GM12878 (cell line): Measurements from ENCODE around the gene IQCK. TPM values are rescaled to one million over a fixed set of nuclear protein-coding genes. Genes with fewer than 3 reads are reported as not detected.

Experiments used
- ATAC-seq: fragments of 200-7000 bp; cut with Tn5 transposase; 3 replicates; pipeline ENCODE4 v1.9.1; 2020; ENCODE audit warnings: mild to moderate bottlenecking, moderate library complexity
- BruUV-seq: library from RNA; stranded (reverse); fragments of 400-500 nt; replicated peaks from 2 replicates; lab custom pipeline; 2021; lab: Mats Ljungman, UMichigan
- CTCF ChIA-PET: fragments of 300-600 bp; sonication (Branson Sonifier 250); formaldehyde crosslinking; extraction: SDS; loops from one replicate; lab custom pipeline; 2021; ENCODE audit warnings: inconsistent platforms; lab: Yijun Ruan, JAX
- POLR2A ChIA-PET: fragments of 350-600 bp; formaldehyde crosslinking; extraction: SDS; loops from one replicate; lab custom pipeline; 2021; ENCODE audit warnings: inconsistent platforms; lab: Charles Lee
- RAD21 ChIA-PET: fragments of 300-600 bp; sonication (Branson Sonifier 250); formaldehyde crosslinking; loops from one replicate; lab custom pipeline; 2023; ENCODE audit warnings: antibody characterized with exemption; ENCODE audit not compliant: unreplicated experiment; lab: Charles Lee
- SMC1A ChIA-PET: fragments of 300-600 bp; sonication (Branson Sonifier 250); formaldehyde crosslinking; loops from one replicate; lab custom pipeline; 2023; ENCODE audit not compliant: unreplicated experiment, uncharacterized antibody; lab: Charles Lee
- DNase-seq: peaks from one replicate; pipeline ENCODE4 v3.0.0-alpha.2; 2011; ENCODE audit warnings: low read depth, low spot score
- FAIRE-seq: peaks from 3 replicates; lab custom pipeline; 2011; peaks lifted over from hg19 to GRCh38; lab: Jason Lieb, UNC
- H2AFZ ChIP-seq: 2 replicates; pipeline ENCODE4 v1.6.0; 2011; ENCODE audit warnings: low read depth, low read length, control low read depth; ENCODE audit not compliant: control insufficient read depth
- H3K27ac ChIP-seq: 2 replicates; pipeline ENCODE4 v1.5.1; 2011; ENCODE audit warnings: control low read depth; ENCODE audit not compliant: control insufficient read depth, insufficient read depth
- H3K27me3 ChIP-seq, 2 experiments: replicated peaks in 1 of 2; 2 replicates each; pipeline versions ENCODE4 v1.6.0 to v1.6.1; 2011; ENCODE audit warnings: low read length in 1 of 2; ENCODE audit not compliant: control insufficient read depth in 2 of 2, insufficient read depth in 2 of 2
- H3K36me3 ChIP-seq, 2 experiments: 2 replicates each; pipeline ENCODE4 v1.5.1; 2011; ENCODE audit warnings: low read length in 1 of 2; ENCODE audit not compliant: control insufficient read depth in 2 of 2, insufficient read depth in 2 of 2
- H3K4me1 ChIP-seq: 2 replicates; pipeline ENCODE4 v1.6.1; 2011; ENCODE audit warnings: mild to moderate bottlenecking, low read length, moderate library complexity, mixed read lengths; ENCODE audit not compliant: control insufficient read depth, insufficient read depth
- H3K4me2 ChIP-seq: 2 replicates; pipeline ENCODE4 v1.6.0; 2011; ENCODE audit warnings: control low read depth; ENCODE audit not compliant: control insufficient read depth, insufficient read depth
- H3K4me3 ChIP-seq: fragments of 200-600 bp; sonication (generic); 2 replicates; pipeline ENCODE4 v1.5.1; 2016
- H3K79me2 ChIP-seq: 2 replicates; pipeline ENCODE4 v1.6.0; 2011; ENCODE audit warnings: low read length; ENCODE audit not compliant: control insufficient read depth, insufficient read depth
- H3K9ac ChIP-seq: 2 replicates; pipeline ENCODE4 v1.8.0; 2011; ENCODE audit warnings: low read length, control low read depth, mixed read lengths; ENCODE audit not compliant: control insufficient read depth, insufficient read depth
- H3K9me3 ChIP-seq: replicated peaks from 3 replicates; pipeline ENCODE4 v1.5.1; 2011; ENCODE audit warnings: mild to moderate bottlenecking, low read length; ENCODE audit not compliant: control insufficient read depth, insufficient read depth
- H4K20me1 ChIP-seq: 2 replicates; pipeline ENCODE4 v1.6.0; 2011; ENCODE audit not compliant: control insufficient read depth, insufficient read depth
- ASH2L ChIP-seq: fragments of 300-600, 200-600 bp; sonication (generic); IDR thresholded peaks from 2 replicates; pipeline ENCODE4 v1.6.1; 2017; ENCODE audit warnings: low read depth, mild to moderate bottlenecking, borderline replicate concordance
- CHD2 ChIP-seq: IDR thresholded peaks from 2 replicates; pipeline ENCODE4 v1.6.1; 2011; ENCODE audit warnings: low read depth, low read length, improper control_type of control experiment, borderline replicate concordance
- CHD4 ChIP-seq: fragments of 200-600 bp; sonication (generic); IDR thresholded peaks from 2 replicates; pipeline ENCODE4 v1.6.1; 2016; ENCODE audit warnings: mild to moderate bottlenecking
- KDM1A ChIP-seq: fragments of 200-600 bp; sonication (generic); IDR thresholded peaks from 2 replicates; pipeline ENCODE4 v1.6.1; 2016; ENCODE audit warnings: borderline replicate concordance
- LARP7 ChIP-seq: fragments of 450-650 bp; IDR thresholded peaks from 2 replicates; pipeline ENCODE4 v1.6.1; 2017; ENCODE audit warnings: mild to moderate bottlenecking
- SIX5 ChIP-seq: IDR thresholded peaks from 2 replicates; pipeline ENCODE4 v1.6.1; 2011; ENCODE audit warnings: mild to moderate bottlenecking, low read depth, low read length, moderate library complexity; ENCODE audit not compliant: severe bottlenecking
- ZZZ3 ChIP-seq: IDR thresholded peaks from 2 replicates; pipeline ENCODE4 v1.6.1; 2011; ENCODE audit warnings: low read depth; ENCODE audit not compliant: control insufficient read depth, insufficient read length
- WGBS: methylation state at CpG from one replicate; pipeline ENCODE4 v1.1.6; 2016; ENCODE audit warnings: low lambda C conversion rate; ENCODE audit not compliant: insufficient replicate concordance, insufficient coverage; ENCODE audit errors: missing lambda C conversion rate; 5-methylcytosine and 5-hydroxymethylcytosine counted together
- in situ Hi-C: fragments of 300-500 bp; cut with MboI; formaldehyde crosslinking; loops from 9 replicates; pipeline ENCODE4 v1.14.3; 2018; ENCODE audit warnings: mixed read lengths
- intact Hi-C: fragments of 100-400 bp; cut with micrococcal nuclease; formaldehyde crosslinking; loops from one replicate; pipeline ENCODE4 v1.14.2; 2022; ENCODE audit not compliant: unreplicated experiment
- polyA plus RNA-seq, 11 experiments: library from polyadenylated mRNA; depleted of rRNA in 4 of 11; unstranded in 6 of 11; stranded (reverse) in 5 of 11; fragments of >200 nt; fragmentation: Nextera tagmentation in 4 of 11; fragmentation: Illumina TruSeq in 1 of 11; extraction: Ambion mirVana in 4 of 11; extraction: Trizol in 1 of 11; gene quantifications; 1 replicate in 1 of 11; 2 replicates in 10 of 11; pipeline versions ENCODE4 v1.2.1 to v1.2.3, GENCODE V29; 2011 to 2016; ENCODE audit warnings: inconsistent platforms in 2 of 11, missing spikeins in 2 of 11, low read depth in 1 of 11
- total RNA-seq, 4 experiments: library from RNA; depleted of rRNA in 3 of 4; stranded (reverse); fragments of >200 nt in 3 of 4; fragmentation: Illumina TruSeq in 1 of 4; extraction: Trizol in 1 of 4; gene quantifications; 2 replicates each; pipeline versions ENCODE4 v1.2.1 to v1.2.3, GENCODE V29; 2013 to 2021
- TF ChIP-seq, protein P1 (sequence below): IDR thresholded peaks from 2 replicates; pipeline ENCODE4 v1.6.1; 2012; ENCODE audit warnings: low read depth, low read length, improper control_type of control experiment
- TF ChIP-seq, protein P2 (sequence below): fragments of 450-650 bp; formaldehyde crosslinking; IDR thresholded peaks from 2 replicates; pipeline ENCODE4 v1.4.0; 2020; ENCODE audit warnings: mild to moderate bottlenecking, moderate library complexity
- TF ChIP-seq, protein P3 (sequence below), 3 experiments: IDR thresholded peaks in 2 of 3; conservative IDR thresholded peaks in 1 of 3; 2 replicates each; pipeline ENCODE4 v1.5.1; 2011; ENCODE audit warnings: low read depth in 3 of 3, low read length in 3 of 3, mild to moderate bottlenecking in 3 of 3, control low read depth in 2 of 3, moderate library complexity in 2 of 3, inconsistent platforms in 1 of 3, mixed read lengths in 1 of 3; ENCODE audit not compliant: control insufficient read depth in 2 of 3, insufficient read depth in 1 of 3; ENCODE audit errors: extremely low read depth in 1 of 3

The IQCK gene
- total and polyA plus RNA-seq, 10 of the 15 experiments (the other 5 are each of a cell fraction or from before 2014, with no cell fraction given): 1.0 to 4.2 (median 2.4) TPM

DNA sequence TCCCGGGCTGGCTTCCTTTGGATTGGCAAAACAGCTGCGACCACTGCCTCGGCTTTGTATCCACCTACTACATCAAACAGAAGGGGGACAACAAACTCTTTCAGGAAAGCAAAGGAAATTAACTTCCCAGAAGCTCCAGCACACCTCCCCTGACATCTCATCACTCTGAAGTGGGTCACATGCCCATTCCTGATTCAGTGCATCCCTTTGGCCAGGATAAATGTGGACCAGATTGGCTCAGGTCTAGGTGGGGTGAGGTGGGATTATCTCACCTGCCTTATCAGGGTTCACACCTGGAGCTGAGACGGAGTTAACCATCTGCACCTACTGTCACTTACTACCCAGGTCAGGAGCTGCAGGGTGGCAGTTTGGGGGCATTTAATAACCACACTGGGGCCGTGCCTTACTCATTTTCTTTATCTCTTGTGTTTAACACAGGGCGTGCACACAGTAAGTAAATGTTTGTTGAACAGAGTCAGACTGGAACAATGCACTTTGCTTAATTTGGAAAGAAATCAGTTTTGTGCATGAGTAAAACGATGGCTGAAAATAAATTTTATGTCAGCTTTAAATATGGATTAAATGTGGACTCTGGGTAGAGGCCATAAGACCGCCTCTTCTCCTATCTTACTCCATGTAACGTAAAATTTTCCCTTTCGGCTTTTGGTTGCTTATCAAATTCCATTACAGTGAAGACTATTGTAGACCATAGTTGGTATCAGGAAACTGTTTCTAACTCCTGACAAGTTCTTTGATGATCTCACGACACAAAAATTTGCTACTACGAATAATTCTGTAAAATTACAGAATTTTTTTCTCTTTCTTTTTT, 36.0 kb downstream of the IQCK start:
- Histone ChIP-seq H3K27me3 (no peaks in the 10 kb centered on the region), H4K20me1 (no peaks in the 10 kb centered on the region), H3K4me1 (no peaks in the 10 kb centered on the region), H3K9ac (no peak overlapping the region), H3K36me3 (no peaks in the 10 kb centered on the region), H3K79me2 (no peaks in the 10 kb centered on the region), H3K9me3 (no peaks in the 10 kb centered on the region), H3K4me2 (no peak overlapping the region), H3K4me3 (no peak overlapping the region), H2AFZ (no peak overlapping the region), H3K27ac (no peak overlapping the region)
- DNase-seq (no peak), ATAC-seq (no peak), FAIRE-seq (no peak)
- in situ Hi-C loops (no loop called here), intact Hi-C loops (no loop called here)
- WGBS: 46% methylated on average over 12 of the region's 12 CpGs
- ChIA-PET POLR2A (no interaction called here), CTCF (no interaction called here), RAD21 (no interaction called here), SMC1A (no interaction called here)
- TF ChIP-seq, protein P1, sequence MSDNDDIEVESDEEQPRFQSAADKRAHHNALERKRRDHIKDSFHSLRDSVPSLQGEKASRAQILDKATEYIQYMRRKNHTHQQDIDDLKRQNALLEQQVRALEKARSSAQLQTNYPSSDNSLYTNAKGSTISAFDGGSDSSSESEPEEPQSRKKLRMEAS: no peak
- no peak for TF ChIP-seq KDM1A
- BruUV-seq: no TSS peak

- H3K4me2 ChIP-seq: no peak overlapping the region
- CTCF ChIA-PET: no interaction called here
- intact Hi-C loops (no loop called here), in situ Hi-C loops (no loop called here)
- H3K36me3 ChIP-seq: no peaks in the 10 kb centered on the region
- no peak overlapping the region for H3K4me3 ChIP-seq
- no peak overlapping the region for H2AFZ ChIP-seq
- RAD21 ChIA-PET: no interaction called here
- no peak overlapping the region for H3K27ac ChIP-seq
- no peaks in the 10 kb centered on the region for H3K27me3 ChIP-seq
- H3K79me2 ChIP-seq: no peaks in the 10 kb centered on the region
- BruUV-seq: no TSS peak
- DNase-seq (no peak), FAIRE-seq (no peak), ATAC-seq (no peak)
- POLR2A ChIA-PET: no interaction called here
- no peaks in the 10 kb centered on the region for H3K4me1 ChIP-seq
- WGBS: 41% methylated on average over 1 of the region's 1 CpG
- SMC1A ChIA-PET: no interaction called here
- H3K9ac ChIP-seq: no peak overlapping the region
- no peaks in the 10 kb centered on the region for H3K9me3 ChIP-seq
- H4K20me1 ChIP-seq: no peaks in the 10 kb centered on the region
- TF ChIP-seq, protein P2, sequence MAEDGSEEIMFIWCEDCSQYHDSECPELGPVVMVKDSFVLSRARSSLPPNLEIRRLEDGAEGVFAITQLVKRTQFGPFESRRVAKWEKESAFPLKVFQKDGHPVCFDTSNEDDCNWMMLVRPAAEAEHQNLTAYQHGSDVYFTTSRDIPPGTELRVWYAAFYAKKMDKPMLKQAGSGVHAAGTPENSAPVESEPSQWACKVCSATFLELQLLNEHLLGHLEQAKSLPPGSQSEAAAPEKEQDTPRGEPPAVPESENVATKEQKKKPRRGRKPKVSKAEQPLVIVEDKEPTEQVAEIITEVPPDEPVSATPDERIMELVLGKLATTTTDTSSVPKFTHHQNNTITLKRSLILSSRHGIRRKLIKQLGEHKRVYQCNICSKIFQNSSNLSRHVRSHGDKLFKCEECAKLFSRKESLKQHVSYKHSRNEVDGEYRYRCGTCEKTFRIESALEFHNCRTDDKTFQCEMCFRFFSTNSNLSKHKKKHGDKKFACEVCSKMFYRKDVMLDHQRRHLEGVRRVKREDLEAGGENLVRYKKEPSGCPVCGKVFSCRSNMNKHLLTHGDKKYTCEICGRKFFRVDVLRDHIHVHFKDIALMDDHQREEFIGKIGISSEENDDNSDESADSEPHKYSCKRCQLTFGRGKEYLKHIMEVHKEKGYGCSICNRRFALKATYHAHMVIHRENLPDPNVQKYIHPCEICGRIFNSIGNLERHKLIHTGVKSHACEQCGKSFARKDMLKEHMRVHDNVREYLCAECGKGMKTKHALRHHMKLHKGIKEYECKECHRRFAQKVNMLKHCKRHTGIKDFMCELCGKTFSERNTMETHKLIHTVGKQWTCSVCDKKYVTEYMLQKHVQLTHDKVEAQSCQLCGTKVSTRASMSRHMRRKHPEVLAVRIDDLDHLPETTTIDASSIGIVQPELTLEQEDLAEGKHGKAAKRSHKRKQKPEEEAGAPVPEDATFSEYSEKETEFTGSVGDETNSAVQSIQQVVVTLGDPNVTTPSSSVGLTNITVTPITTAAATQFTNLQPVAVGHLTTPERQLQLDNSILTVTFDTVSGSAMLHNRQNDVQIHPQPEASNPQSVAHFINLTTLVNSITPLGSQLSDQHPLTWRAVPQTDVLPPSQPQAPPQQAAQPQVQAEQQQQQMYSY (CRISPR knock-in tag): no peak
- TF ChIP-seq, protein P3, sequence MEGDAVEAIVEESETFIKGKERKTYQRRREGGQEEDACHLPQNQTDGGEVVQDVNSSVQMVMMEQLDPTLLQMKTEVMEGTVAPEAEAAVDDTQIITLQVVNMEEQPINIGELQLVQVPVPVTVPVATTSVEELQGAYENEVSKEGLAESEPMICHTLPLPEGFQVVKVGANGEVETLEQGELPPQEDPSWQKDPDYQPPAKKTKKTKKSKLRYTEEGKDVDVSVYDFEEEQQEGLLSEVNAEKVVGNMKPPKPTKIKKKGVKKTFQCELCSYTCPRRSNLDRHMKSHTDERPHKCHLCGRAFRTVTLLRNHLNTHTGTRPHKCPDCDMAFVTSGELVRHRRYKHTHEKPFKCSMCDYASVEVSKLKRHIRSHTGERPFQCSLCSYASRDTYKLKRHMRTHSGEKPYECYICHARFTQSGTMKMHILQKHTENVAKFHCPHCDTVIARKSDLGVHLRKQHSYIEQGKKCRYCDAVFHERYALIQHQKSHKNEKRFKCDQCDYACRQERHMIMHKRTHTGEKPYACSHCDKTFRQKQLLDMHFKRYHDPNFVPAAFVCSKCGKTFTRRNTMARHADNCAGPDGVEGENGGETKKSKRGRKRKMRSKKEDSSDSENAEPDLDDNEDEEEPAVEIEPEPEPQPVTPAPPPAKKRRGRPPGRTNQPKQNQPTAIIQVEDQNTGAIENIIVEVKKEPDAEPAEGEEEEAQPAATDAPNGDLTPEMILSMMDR (IDR thresholded peaks at IDR 0.05 in 2 of 3, conservative IDR thresholded peaks at IDR 0.05 in 1 of 3; ENCODE audit: control insufficient read depth in 2 of 3, extremely low read depth in 1 of 3, insufficient read depth in 1 of 3, low read depth in 3 of 3, low read length in 3 of 3): no peak
- no peak for TF ChIP-seq CHD2
- no peak for TF ChIP-seq SIX5
- no peak for TF ChIP-seq LARP7
- no peak for TF ChIP-seq CHD4
- no peak for TF ChIP-seq ZZZ3
- no peak for TF ChIP-seq ASH2L
These were observed 36.6 kb downstream of the IQCK start for GRCh38 chr16:19754644-19755036.
